Fibroblast of pulmonary artery (primary cell): ENCODE data around the gene ACBD7.

Experiments used
- DNase-seq: peaks from one replicate; pipeline ENCODE4 v3.0.0-alpha.2; 2010; ENCODE audit warnings: low read depth
- H3K4me3 ChIP-seq: replicated peaks from 2 replicates; pipeline ENCODE4 v1.5.1; 2011; ENCODE audit warnings: low read depth, mild to moderate bottlenecking, control low read depth, low read length, moderate library complexity
- TF ChIP-seq, protein P1 (sequence below): IDR thresholded peaks from 2 replicates; pipeline ENCODE4 v1.5.1; 2011; ENCODE audit warnings: mild to moderate bottlenecking, control low read depth, low read length, inconsistent platforms; ENCODE audit errors: missing control alignments

The ACBD7 gene

DNA sequence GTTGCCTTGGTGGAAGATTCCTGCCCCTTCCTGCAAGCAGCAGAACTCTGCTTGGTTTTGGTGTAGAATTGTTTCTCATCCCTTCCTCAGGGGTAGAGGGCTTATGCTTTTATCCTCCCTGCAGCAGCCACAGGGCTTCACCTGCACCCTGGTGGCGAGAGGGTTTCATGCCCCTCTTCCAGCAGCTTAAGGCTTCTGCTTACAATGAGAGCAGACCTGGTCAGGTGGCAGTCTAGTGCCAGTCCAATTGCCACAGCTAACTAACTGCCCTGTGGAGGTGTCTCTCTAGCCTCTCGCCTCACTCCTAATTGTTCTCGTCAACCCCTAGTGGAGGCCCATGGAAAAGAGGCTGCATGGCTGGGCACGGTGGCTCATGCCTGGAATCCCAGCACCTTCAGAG lies 19.3 kb downstream of the ACBD7 start:
- TF ChIP-seq, protein P1, sequence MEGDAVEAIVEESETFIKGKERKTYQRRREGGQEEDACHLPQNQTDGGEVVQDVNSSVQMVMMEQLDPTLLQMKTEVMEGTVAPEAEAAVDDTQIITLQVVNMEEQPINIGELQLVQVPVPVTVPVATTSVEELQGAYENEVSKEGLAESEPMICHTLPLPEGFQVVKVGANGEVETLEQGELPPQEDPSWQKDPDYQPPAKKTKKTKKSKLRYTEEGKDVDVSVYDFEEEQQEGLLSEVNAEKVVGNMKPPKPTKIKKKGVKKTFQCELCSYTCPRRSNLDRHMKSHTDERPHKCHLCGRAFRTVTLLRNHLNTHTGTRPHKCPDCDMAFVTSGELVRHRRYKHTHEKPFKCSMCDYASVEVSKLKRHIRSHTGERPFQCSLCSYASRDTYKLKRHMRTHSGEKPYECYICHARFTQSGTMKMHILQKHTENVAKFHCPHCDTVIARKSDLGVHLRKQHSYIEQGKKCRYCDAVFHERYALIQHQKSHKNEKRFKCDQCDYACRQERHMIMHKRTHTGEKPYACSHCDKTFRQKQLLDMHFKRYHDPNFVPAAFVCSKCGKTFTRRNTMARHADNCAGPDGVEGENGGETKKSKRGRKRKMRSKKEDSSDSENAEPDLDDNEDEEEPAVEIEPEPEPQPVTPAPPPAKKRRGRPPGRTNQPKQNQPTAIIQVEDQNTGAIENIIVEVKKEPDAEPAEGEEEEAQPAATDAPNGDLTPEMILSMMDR = no peak
- H3K4me3 ChIP-seq = no peak overlapping the region
- DNase-seq = no peak

DNA sequence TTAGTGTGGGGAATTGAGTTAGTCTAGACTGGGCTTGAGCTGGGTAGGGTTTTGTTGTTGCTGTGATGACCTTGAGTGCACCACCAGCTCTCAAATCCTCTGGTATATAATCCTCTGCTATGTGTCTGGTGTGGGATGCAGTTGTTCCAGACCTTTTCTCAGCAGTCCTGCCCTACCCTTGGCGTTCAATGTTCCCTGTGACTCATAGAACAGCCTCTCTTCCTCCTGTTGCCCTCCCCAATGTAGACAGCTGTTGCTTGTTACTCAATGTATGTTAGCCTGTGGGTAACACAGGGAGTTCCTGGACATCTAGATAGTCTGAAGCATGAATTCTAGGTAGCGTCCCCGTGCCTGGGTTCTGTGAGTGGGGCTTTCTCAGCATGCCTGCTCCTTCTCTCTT lies 19.8 kb downstream of the ACBD7 start:
- no peak overlapping the region for H3K4me3 ChIP-seq
- DNase-seq = peak; percentile 75
- TF ChIP-seq, protein P1 = no peak

DNA sequence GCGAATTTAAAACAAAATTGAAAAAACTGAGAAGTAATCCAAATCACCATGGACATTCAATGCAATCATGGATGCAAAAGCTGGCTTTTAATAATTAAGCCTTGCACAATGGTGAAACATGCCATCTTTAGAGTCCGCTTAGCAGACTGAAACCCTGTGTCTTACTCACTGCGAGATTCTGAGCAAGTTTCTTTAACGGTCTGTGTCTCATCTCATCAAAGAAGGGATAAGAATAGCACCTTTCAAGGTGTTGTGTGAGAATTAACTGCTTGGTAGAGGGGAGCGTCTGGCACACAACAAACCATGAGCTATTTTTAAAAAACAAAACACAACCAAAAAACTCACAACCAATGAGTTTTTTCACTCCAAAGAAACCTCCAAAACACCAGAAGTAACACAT lies 21.4 kb downstream of the ACBD7 start:
- TF ChIP-seq, protein P1 = no peak
- DNase-seq = no peak

DNA sequence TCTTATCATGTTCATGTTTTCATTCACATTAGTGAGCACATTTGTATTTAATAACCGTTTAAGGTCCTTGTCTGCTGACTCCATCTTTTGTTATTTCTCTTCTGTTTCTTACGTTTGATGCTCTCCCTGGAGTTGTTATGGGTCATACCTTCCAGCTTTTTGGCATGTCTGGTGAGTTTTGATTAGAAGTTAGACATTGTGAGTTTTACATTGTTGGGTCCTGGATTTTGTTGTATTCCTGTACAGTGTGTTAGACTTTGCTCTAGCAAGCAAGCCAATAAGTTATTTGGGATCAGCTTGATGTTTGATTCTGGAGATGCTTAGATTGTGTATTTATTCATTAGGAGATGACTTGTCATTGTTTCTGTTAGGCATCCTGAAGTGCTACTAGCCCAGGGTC lies 27.9 kb downstream of the ACBD7 start:
- TF ChIP-seq, protein P1 = no peak
- no peak overlapping the region for H3K4me3 ChIP-seq
- DNase-seq = no peak

More for the DNA sequence above, 21.4 kb downstream of the ACBD7 start:
- no peak overlapping the region for H3K4me3 ChIP-seq

DNA sequence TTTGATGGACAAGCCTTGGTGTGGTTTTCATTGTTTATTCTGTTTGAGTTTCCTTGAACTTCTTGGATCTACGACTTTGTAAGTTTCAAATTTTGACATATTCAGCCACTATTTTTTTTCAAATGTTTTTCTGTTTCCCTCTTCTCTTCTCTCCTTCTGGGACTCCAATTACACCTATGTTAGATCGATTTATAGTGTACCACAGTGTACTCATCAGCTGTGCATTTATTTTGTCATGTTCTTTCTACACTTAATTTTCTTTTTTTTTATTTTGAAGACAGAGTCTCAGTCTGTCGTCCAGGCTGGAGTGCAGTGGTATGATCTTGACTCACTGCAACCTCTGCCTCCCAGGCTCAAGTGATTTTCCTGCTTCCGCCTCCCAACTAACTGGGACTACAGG lies 28.7 kb downstream of the ACBD7 start:
- TF ChIP-seq, protein P1 = no peak
- no peak overlapping the region for H3K4me3 ChIP-seq
- no peak for DNase-seq

DNA sequence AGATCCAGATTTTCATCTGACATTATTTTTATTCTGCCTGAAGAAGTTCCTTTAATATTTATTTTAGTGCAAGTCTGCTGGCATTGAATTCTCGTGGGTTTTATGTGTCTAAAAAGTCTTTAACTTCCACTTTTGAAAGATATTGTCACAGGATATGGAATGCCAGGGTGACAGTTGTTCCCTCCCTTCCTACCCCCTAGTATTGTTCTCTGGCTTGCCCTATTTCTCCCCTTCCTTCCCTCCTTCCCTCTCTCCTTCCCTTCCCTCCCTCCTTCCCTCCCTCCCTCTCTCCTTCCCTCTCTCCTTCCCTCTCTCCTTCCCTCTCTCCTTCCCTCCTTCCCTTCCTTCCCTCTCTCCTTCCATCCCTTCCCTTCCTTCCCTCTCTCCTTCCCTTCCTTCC lies 29.9 kb downstream of the ACBD7 start:
- TF ChIP-seq, protein P1 = no peak
- DNase-seq = no peak
- H3K4me3 ChIP-seq = no peak overlapping the region

DNA sequence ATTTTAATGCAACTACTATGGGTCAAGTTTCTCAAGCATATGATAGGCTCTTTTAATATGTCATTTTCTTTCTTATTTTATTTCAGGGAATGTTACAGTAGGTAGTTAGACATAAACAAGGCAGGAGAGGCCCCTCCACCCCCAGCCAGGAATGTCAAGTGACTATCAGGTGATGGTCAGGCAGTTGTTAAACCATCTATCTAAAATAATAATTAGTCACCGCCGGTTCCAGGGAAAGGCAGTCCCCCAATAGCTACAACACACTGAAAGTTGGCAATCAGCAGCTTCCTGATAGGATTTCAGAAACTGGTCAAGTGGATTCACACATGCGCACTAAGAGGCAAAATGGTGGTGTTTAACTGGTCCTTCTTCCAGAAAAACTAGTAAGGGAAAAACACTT lies 35.5 kb downstream of the ACBD7 start:
- H3K4me3 ChIP-seq = no peak overlapping the region
- TF ChIP-seq, protein P1 = no peak
- DNase-seq = no peak
